CD4-positive, alpha-beta T cell (primary cell): ENCODE data around the gene OFD1. TPM values are rescaled to one million over a fixed set of nuclear protein-coding genes. Genes with fewer than 3 reads are reported as not detected.

ENCODE experiments used
- ATAC-seq: fragments of 200-7000 bp; cut with Tn5 transposase; one replicate; pipeline ENCODE4 v1.10.0; 2022; ENCODE audit warnings: mild to moderate bottlenecking; ENCODE audit not compliant: poor library complexity
- CTCF ChIA-PET: fragments of 350-600 bp; sonication (Branson Sonifier 250); formaldehyde crosslinking; loops from one replicate; lab custom pipeline; 2021; ENCODE audit warnings: antibody characterized with exemption, inconsistent platforms; lab: Charles Lee
- POLR2A ChIA-PET: fragments of 350-600 bp; sonication (Branson Sonifier 250); formaldehyde crosslinking; loops from one replicate; lab custom pipeline; 2021; ENCODE audit warnings: antibody characterized with exemption, inconsistent platforms; lab: Charles Lee
- DNase-seq, 14 experiments: peaks; one replicate each; pipeline ENCODE4 v3.0.0-alpha.2; 2013 to 2020; ENCODE audit warnings: mixed read lengths in 2 of 14
- H3K27ac ChIP-seq, 2 donors: one replicate each; pipeline versions ENCODE4 v1.5.1 to v1.7.0; 2013; ENCODE audit warnings: low read length in 2 of 2, low read depth in 1 of 2, mild to moderate bottlenecking in 1 of 2
- H3K27me3 ChIP-seq, 2 experiments: 1 replicate in 1 of 2; 2 replicates in 1 of 2; pipeline versions ENCODE4 v1.6.1 to v1.7.0; 2013; ENCODE audit warnings: low read length in 2 of 2, control low read depth in 1 of 2, mild to moderate bottlenecking in 1 of 2, moderate library complexity in 1 of 2; ENCODE audit not compliant: insufficient read depth in 2 of 2, control insufficient read depth in 1 of 2
- H3K36me3 ChIP-seq: one replicate; pipeline ENCODE4 v1.6.1; 2013; ENCODE audit warnings: low read length, control low read depth; ENCODE audit not compliant: insufficient read depth
- H3K4me1 ChIP-seq: one replicate; pipeline ENCODE4 v1.6.1; 2013; ENCODE audit warnings: low read length, control low read depth; ENCODE audit not compliant: insufficient read depth
- H3K4me3 ChIP-seq: one replicate; pipeline ENCODE4 v1.5.1; 2013; ENCODE audit warnings: mild to moderate bottlenecking, low read length, moderate library complexity
- H3K9me3 ChIP-seq, 2 experiments: 1 replicate in 1 of 2; 2 replicates in 1 of 2; pipeline versions ENCODE4 v1.6.1 to v1.7.0; 2013; ENCODE audit warnings: low read length in 2 of 2, mild to moderate bottlenecking in 2 of 2, control low read depth in 1 of 2, moderate library complexity in 1 of 2; ENCODE audit not compliant: control insufficient read depth in 1 of 2, insufficient read depth in 1 of 2
- H3K27ac Mint-ChIP-seq: one replicate; pipeline ENCODE4 v1.8.0; 2020; ENCODE audit warnings: mixed read lengths
- H3K27me3 Mint-ChIP-seq: one replicate; pipeline ENCODE4 v1.8.0; 2021; ENCODE audit warnings: mixed read lengths
- H3K36me3 Mint-ChIP-seq: one replicate; pipeline ENCODE4 v1.8.0; 2021; ENCODE audit warnings: low read depth, mixed read lengths
- H3K4me1 Mint-ChIP-seq: one replicate; pipeline ENCODE4 v1.8.0; 2021; ENCODE audit warnings: low read depth, mixed read lengths
- H3K4me3 Mint-ChIP-seq: one replicate; pipeline ENCODE4 v1.8.0; 2020; ENCODE audit warnings: mild to moderate bottlenecking, mixed read lengths
- H3K9me3 Mint-ChIP-seq: one replicate; pipeline ENCODE4 v1.8.0; 2020; ENCODE audit warnings: mixed read lengths
- intact Hi-C, 2 experiments: fragments of 100-400 bp; cut with DNase I in 1 of 2; cut with micrococcal nuclease in 1 of 2; formaldehyde crosslinking; loops; one replicate each; pipeline versions ENCODE4 v1.15.1 to v1.9.0; 2023 to 2025; cut with DNase I, micrococcal nuclease
- total RNA-seq, 174 experiments: library from RNA in 2 of 174; stranded (reverse) in 2 of 174; gene quantifications; one replicate each; pipeline ENCODE4 v1.2.3 and lab custom pipeline; 2021 to 2026
- TF ChIP-seq, protein P1 (sequence below): fragments of 200-600 bp; IDR thresholded peaks from one replicate; pipeline ENCODE4 v1.8.0; 2022; ENCODE audit warnings: antibody characterized with exemption, mild to moderate bottlenecking

The OFD1 gene
- total RNA-seq, 2 experiments from 2014 or later: 59.1 to 60.0 TPM

DNA sequence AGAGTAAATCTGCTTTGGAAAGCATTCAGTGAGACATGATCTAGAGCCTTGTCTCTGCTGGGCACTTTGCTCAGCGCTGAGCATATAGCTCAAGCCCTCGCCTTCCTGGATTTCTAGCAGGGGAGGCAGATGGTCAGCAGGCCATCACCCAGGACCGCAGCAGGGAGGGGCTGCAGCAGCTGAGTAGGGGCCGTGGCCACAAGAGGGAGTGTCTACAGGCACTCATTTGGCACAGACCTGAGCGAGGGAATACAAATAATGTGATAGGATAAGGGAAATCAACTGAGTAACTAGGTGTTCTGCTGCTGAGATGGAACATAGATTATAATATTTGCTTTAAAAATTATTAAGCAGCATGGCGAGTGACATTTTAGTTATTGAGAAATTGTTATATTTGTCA, 30.2 kb downstream of the OFD1 start:
- TF ChIP-seq, protein P1, sequence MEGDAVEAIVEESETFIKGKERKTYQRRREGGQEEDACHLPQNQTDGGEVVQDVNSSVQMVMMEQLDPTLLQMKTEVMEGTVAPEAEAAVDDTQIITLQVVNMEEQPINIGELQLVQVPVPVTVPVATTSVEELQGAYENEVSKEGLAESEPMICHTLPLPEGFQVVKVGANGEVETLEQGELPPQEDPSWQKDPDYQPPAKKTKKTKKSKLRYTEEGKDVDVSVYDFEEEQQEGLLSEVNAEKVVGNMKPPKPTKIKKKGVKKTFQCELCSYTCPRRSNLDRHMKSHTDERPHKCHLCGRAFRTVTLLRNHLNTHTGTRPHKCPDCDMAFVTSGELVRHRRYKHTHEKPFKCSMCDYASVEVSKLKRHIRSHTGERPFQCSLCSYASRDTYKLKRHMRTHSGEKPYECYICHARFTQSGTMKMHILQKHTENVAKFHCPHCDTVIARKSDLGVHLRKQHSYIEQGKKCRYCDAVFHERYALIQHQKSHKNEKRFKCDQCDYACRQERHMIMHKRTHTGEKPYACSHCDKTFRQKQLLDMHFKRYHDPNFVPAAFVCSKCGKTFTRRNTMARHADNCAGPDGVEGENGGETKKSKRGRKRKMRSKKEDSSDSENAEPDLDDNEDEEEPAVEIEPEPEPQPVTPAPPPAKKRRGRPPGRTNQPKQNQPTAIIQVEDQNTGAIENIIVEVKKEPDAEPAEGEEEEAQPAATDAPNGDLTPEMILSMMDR: no peak
- no peaks in the 10 kb centered on the region for H3K27me3 ChIP-seq
- no peaks in the 10 kb centered on the region for H3K4me1 ChIP-seq
- no peaks in the 10 kb centered on the region for H3K27me3 Mint-ChIP-seq
- ChIA-PET CTCF (no interaction called here), POLR2A (no interaction called here)
- DNase-seq: no peak
- no peak overlapping the region for H3K4me3 ChIP-seq
- peaks cover 10% of the 10 kb centered on the region for H3K4me1 Mint-ChIP-seq
- no peak overlapping the region for H3K4me3 Mint-ChIP-seq
- H3K36me3 ChIP-seq: peaks cover 97% of the 10 kb centered on the region
- no peaks in the 10 kb centered on the region for H3K9me3 ChIP-seq
- intact Hi-C loops: no loop called here
- ATAC-seq: no peak
- peaks cover 82% of the 10 kb centered on the region for H3K36me3 Mint-ChIP-seq
- H3K27ac Mint-ChIP-seq: no peak overlapping the region
- no peaks in the 10 kb centered on the region for H3K9me3 Mint-ChIP-seq
- H3K27ac ChIP-seq: no peak overlapping the region

DNA sequence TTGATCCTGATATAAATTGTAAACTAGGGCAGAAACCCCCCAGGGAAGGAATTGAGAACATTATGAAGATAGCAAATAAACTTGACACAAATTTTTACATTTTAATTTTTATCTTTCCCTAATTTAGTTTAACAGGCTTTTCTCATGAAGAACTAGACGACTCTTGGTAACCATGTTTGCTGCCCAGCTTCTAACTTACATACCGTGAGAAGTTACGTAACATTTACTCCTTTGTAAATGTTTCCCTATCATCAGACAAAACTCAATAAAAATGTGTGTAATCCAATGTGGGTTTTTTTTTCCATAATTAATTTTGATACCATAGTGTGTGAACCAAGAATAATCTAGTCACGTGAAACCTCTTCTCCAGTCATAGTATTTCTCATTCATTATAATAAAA, 34.4 kb downstream of the OFD1 start:
- H3K9me3 Mint-ChIP-seq: no peaks in the 10 kb centered on the region
- peaks cover 10% of the 10 kb centered on the region for H3K4me1 Mint-ChIP-seq
- Histone ChIP-seq H3K9me3 (no peaks in the 10 kb centered on the region), H3K4me1 (no peaks in the 10 kb centered on the region), H3K36me3 (peaks cover 86% of the 10 kb centered on the region), H3K4me3 (no peak overlapping the region), H3K27ac (no peak overlapping the region), H3K27me3 (no peaks in the 10 kb centered on the region)
- no peak overlapping the region for H3K27ac Mint-ChIP-seq
- ATAC-seq (no peak), DNase-seq (no peak)
- TF ChIP-seq, protein P1: no peak
- no peaks in the 10 kb centered on the region for H3K27me3 Mint-ChIP-seq
- CTCF ChIA-PET: no interaction called here
- H3K36me3 Mint-ChIP-seq: peaks cover 80% of the 10 kb centered on the region
- H3K4me3 Mint-ChIP-seq: no peak overlapping the region
- POLR2A ChIA-PET: no interaction called here
- intact Hi-C loops: no loop called here

DNA sequence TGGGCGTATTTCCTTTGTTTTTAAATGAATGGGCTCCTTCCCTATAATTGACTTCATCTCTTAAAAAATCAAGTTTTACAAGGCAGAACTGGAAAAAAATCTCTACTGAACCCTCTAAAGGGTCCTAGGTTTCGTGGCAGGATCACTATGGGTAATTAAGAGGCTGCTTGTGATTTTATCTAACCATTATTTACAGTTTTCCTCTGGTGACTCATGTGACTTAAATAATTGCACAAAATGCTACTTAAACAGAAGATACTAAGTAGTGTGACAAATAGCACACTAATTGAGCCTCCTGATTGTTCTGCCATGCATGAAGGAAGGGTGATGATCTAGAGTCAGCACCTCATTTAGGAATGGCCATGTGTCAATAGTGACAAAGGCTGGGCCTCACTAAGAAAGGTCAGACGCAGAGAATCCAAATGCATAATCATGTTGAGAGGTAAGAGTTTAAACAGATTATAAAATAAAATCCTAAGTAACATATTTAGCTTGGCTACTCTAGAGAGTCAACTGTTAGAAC, 35.5 kb downstream of the OFD1 start:
- Mint-ChIP-seq H3K4me3 (no peak overlapping the region), H3K27me3 (no peaks in the 10 kb centered on the region), H3K27ac (no peak overlapping the region), H3K9me3 (no peaks in the 10 kb centered on the region), H3K36me3 (peaks cover 85% of the 10 kb centered on the region), H3K4me1 (peaks cover 10% of the 10 kb centered on the region)
- Histone ChIP-seq H3K27ac (no peak overlapping the region), H3K36me3 (peaks cover 82% of the 10 kb centered on the region), H3K27me3 (no peaks in the 10 kb centered on the region), H3K9me3 (no peaks in the 10 kb centered on the region), H3K4me1 (no peaks in the 10 kb centered on the region), H3K4me3 (no peak overlapping the region)
- intact Hi-C loops: no loop called here
- ChIA-PET POLR2A (no interaction called here), CTCF (no interaction called here)
- DNase-seq: no peak
- TF ChIP-seq, protein P1: no peak
- ATAC-seq: no peak
